Measurements from ENCODE around the gene AOC1.
"Not testable (repeated sequence)": the region's sequence is repeated elsewhere in the genome, so short reads cannot be mapped to it uniquely, and the experiment has no call there.

The AOC1 gene

GRCh38 chr7:150902078-150903033, 50.0 kb downstream of the AOC1 start:
- TF ChIP-seq CTCF (IDR thresholded peaks at IDR 0.05) = no peak
- H3K27ac ChIP-seq = no peak overlapping the region
- peaks cover 89% of the 10 kb centered on the region for H3K27me3 ChIP-seq
- H3K9me3 ChIP-seq = no peaks in the 10 kb centered on the region
- H3K4me1 ChIP-seq (ENCODE audit: control insufficient read depth in 1 of 2, insufficient read depth in 1 of 2, low read depth in 1 of 2, low read length in 1 of 2) = peaks cover 0 to 4% of the 10 kb centered on the region in 2 experiments
- H3K36me3 ChIP-seq = no peaks in the 10 kb centered on the region
- no peak overlapping the region for H3K4me3 ChIP-seq (ENCODE audit: low read depth in 1 of 2, low read length in 1 of 2)

GRCh38 chr7:150903606-150904005, 51.3 kb downstream of the AOC1 start:
- Histone ChIP-seq H3K36me3 (no peaks in the 10 kb centered on the region), H3K9me3 (no peaks in the 10 kb centered on the region), H3K4me3 (ENCODE audit: low read depth in 1 of 2, low read length in 1 of 2) (no peak overlapping the region), H3K27me3 (peaks cover 80% of the 10 kb centered on the region), H3K27ac (no peak overlapping the region), H3K4me1 (ENCODE audit: control insufficient read depth in 1 of 2, insufficient read depth in 1 of 2, low read depth in 1 of 2, low read length in 1 of 2) (peaks cover 0 to 1% of the 10 kb centered on the region in 2 experiments)
- no peak for TF ChIP-seq CTCF (IDR thresholded peaks at IDR 0.05)

GRCh38 chr7:150904011-150904909, 51.9 kb downstream of the AOC1 start:
- no peak overlapping the region for H3K27ac ChIP-seq
- H3K4me3 ChIP-seq (ENCODE audit: low read depth in 1 of 2, low read length in 1 of 2) = no peak overlapping the region

GRCh38 chr7:150908173-150908572, 55.9 kb downstream of the AOC1 start:
- H3K4me1 ChIP-seq (ENCODE audit: control insufficient read depth in 1 of 2, insufficient read depth in 1 of 2, low read depth in 1 of 2, low read length in 1 of 2) = no peaks in the 10 kb centered on the region
- no peaks in the 10 kb centered on the region for H3K36me3 ChIP-seq
- no peak for TF ChIP-seq CTCF (IDR thresholded peaks at IDR 0.05)
- no peak overlapping the region for H3K4me3 ChIP-seq (ENCODE audit: low read depth in 1 of 2, low read length in 1 of 2)
- H3K27me3 ChIP-seq = peaks cover 69% of the 10 kb centered on the region
- no peak overlapping the region for H3K27ac ChIP-seq
- H3K9me3 ChIP-seq = no peaks in the 10 kb centered on the region

More at GRCh38 chr7:150904011-150904909, 51.9 kb downstream of the AOC1 start:
- Histone ChIP-seq H3K27me3 (peaks cover 80% of the 10 kb centered on the region), H3K4me1 (ENCODE audit: control insufficient read depth in 1 of 2, insufficient read depth in 1 of 2, low read depth in 1 of 2, low read length in 1 of 2) (no peaks in the 10 kb centered on the region), H3K36me3 (no peaks in the 10 kb centered on the region), H3K9me3 (no peaks in the 10 kb centered on the region)
- no peak for TF ChIP-seq CTCF (IDR thresholded peaks at IDR 0.05)

- H3K27me3 ChIP-seq = peaks cover 66% of the 10 kb centered on the region
- H3K4me3 ChIP-seq (ENCODE audit: low read depth in 1 of 2, low read length in 1 of 2) = no peak overlapping the region
- H3K4me1 ChIP-seq (ENCODE audit: control insufficient read depth in 1 of 2, insufficient read depth in 1 of 2, low read depth in 1 of 2, low read length in 1 of 2) = no peaks in the 10 kb centered on the region
- H3K36me3 ChIP-seq = no peaks in the 10 kb centered on the region
- TF ChIP-seq CTCF (IDR thresholded peaks at IDR 0.05) = no peak
- no peak overlapping the region for H3K27ac ChIP-seq
- no peaks in the 10 kb centered on the region for H3K9me3 ChIP-seq
Observed at GRCh38 chr7:150909200-150909995, 57.1 kb downstream of the AOC1 start.

GRCh38 chr7:150910305-150910995, 58.1 kb downstream of the AOC1 start:
- H3K36me3 ChIP-seq; H3K4me1 ChIP-seq (ENCODE audit: control insufficient read depth in 1 of 2, insufficient read depth in 1 of 2, low read depth in 1 of 2, low read length in 1 of 2); H3K27ac ChIP-seq; H3K9me3 ChIP-seq; H3K4me3 ChIP-seq (ENCODE audit: low read depth in 1 of 2, low read length in 1 of 2): not testable (repeated sequence)
- H3K27me3 ChIP-seq = peaks cover 56% of the 10 kb centered on the region
